Measurements from ENCODE around the gene MRPS27. TPM values are rescaled to one million over a fixed set of nuclear protein-coding genes. Genes with fewer than 3 reads are reported as not detected.
A peak's percentile ranks its signal among the peaks of the same experiment; 100 is the strongest.

MRPS27 gene
- total RNA-seq, 1 donor from 2014 or later = 28.2 TPM

DNA sequence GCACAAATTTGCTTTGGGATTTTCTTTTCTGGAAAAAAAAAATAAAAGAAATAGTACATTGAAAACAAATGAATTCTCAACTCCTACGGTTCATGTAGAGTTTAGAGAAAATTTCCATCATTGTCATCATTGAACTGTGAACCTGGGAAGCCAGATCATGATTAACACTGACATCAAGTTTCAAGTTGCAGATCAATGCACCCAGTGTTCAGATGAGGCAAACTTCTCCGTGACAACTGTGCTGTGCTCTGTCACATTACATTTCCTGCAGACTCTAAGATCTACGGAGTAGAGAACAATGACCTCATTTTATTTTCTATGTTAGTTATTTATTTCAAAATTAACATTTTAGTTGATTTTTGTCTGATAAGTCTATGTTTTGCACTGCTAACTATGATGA is 113.0 kb downstream of the MRPS27 start:
- Histone ChIP-seq H3K27ac (no peak overlapping the region), H3K9me3 (no peaks in the 10 kb centered on the region), H3K27me3 (no peaks in the 10 kb centered on the region), H3K36me3 (peaks cover 41 to 60% of the 10 kb centered on the region in 2 donors), H3K4me1 (peaks cover 0 to 17% of the 10 kb centered on the region in 2 donors), H3K4me3 (no peak overlapping the region)
- no peak for DNase-seq (ENCODE audit: low spot score in 2 of 2)
- TF ChIP-seq, protein P1, sequence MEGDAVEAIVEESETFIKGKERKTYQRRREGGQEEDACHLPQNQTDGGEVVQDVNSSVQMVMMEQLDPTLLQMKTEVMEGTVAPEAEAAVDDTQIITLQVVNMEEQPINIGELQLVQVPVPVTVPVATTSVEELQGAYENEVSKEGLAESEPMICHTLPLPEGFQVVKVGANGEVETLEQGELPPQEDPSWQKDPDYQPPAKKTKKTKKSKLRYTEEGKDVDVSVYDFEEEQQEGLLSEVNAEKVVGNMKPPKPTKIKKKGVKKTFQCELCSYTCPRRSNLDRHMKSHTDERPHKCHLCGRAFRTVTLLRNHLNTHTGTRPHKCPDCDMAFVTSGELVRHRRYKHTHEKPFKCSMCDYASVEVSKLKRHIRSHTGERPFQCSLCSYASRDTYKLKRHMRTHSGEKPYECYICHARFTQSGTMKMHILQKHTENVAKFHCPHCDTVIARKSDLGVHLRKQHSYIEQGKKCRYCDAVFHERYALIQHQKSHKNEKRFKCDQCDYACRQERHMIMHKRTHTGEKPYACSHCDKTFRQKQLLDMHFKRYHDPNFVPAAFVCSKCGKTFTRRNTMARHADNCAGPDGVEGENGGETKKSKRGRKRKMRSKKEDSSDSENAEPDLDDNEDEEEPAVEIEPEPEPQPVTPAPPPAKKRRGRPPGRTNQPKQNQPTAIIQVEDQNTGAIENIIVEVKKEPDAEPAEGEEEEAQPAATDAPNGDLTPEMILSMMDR (IDR thresholded peaks at IDR 0.05) = no peak
- intact Hi-C loops (cut with DNase I) = loop anchor here (10.0 kb wide), 1 partner anchor 422 kb away; no protein-coding TSS in a partner anchor

DNA sequence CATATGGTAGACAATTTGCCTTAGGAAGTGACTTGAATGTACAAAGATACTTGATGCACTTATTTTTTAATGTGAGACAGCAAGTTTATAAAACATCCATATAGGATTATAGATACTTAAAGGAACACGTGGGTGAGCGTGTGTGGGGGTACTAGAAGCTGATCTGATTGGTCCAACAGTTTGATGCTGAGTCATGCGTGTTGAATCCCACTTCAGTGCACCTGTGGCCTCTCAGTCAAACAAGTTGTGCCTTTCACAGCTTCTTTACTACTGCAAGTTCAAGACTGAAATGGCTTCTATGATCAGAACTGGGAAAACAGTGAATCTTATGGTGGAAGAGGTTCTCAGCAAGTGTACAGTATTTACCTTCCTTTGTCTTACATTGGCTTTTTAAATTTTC is 113.9 kb downstream of the MRPS27 start:
- DNase-seq (ENCODE audit: low spot score in 2 of 2) = no peak
- H3K4me3 ChIP-seq = no peak overlapping the region
- TF ChIP-seq, protein P1 (IDR thresholded peaks at IDR 0.05) = no peak
- H3K36me3 ChIP-seq = peaks cover 41 to 60% of the 10 kb centered on the region in 2 donors
- H3K27ac ChIP-seq = no peak overlapping the region
- peaks cover 0 to 17% of the 10 kb centered on the region in 2 donors for H3K4me1 ChIP-seq
- no peaks in the 10 kb centered on the region for H3K27me3 ChIP-seq
- no peaks in the 10 kb centered on the region for H3K9me3 ChIP-seq
- intact Hi-C loops (cut with DNase I) = loop anchor here (10.0 kb wide), 1 partner anchor 421 kb away; no protein-coding TSS in a partner anchor

DNA sequence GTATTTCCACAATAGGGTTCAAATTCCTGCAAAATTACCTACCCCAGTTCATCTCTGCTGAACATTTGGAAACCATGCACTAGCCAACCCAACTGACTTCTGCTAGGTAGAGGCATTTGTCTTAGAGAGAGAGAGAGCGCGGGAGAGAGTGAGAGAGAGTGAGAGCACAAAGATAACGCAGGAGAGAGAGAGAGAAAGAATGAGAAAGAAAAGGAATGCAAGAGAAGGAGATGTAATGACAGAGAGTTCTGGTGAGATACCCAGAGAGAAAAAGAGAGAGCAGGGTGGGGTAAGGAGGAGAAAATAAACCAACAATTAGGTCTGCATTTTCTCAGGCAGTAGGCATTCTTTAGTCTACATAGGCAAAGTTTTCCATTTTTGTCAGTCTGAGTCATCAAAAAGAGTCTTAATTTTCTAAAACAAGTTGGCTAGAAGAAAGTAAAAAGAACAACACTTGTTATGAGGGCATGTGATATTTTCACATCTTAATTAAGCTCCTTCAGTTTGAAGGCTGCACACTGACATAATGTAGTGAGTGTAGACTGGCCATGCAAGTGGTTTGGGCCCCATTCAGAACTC is 114.5 kb downstream of the MRPS27 start:
- DNase-seq (ENCODE audit: low spot score in 2 of 2) = no peak
- intact Hi-C loops (cut with DNase I) = loop anchor here (10.0 kb wide), 1 partner anchor 421 kb away; no protein-coding TSS in a partner anchor
- TF ChIP-seq, protein P1 (IDR thresholded peaks at IDR 0.05) = no peak
- Histone ChIP-seq H3K27me3 (no peaks in the 10 kb centered on the region), H3K36me3 (peaks cover 42 to 63% of the 10 kb centered on the region in 2 donors), H3K4me1 (peaks cover 0 to 11% of the 10 kb centered on the region in 2 donors), H3K9me3 (no peaks in the 10 kb centered on the region), H3K27ac (peak overlapping the region in 1 of 2 donors; percentile 48), H3K4me3 (no peak overlapping the region)

DNA sequence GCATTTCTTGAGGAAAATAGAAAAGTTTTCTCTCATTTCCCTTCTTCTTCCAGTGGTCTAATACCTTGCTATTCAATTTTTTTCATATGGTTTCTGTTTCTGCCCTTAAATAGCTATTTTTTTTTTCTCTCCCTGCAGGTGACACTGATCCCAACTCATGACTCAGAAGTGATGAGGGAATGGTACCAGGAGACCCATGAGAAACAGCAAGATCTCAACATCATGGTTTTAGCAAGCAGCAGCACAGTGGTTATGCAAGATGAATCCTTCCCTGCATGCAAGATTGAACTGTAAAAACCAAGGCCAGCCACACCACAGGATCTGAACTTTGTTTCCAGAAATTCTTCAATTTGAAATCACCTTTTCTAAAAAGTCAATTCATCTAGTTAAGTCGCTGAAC is 115.1 kb downstream of the MRPS27 start:
- Histone ChIP-seq H3K36me3 (peaks cover 47 to 68% of the 10 kb centered on the region in 2 donors), H3K4me3 (no peak overlapping the region), H3K27ac (peak overlapping the region in 1 of 2 donors; percentile 48), H3K4me1 (peaks cover 0 to 5% of the 10 kb centered on the region in 2 donors), H3K9me3 (no peaks in the 10 kb centered on the region), H3K27me3 (no peaks in the 10 kb centered on the region)
- TF ChIP-seq, protein P1 (IDR thresholded peaks at IDR 0.05) = no peak
- intact Hi-C loops (cut with DNase I) = loop anchor here (10.0 kb wide), 1 partner anchor 420 kb away; no protein-coding TSS in a partner anchor
- DNase-seq (ENCODE audit: low spot score in 2 of 2) = no peak

DNA sequence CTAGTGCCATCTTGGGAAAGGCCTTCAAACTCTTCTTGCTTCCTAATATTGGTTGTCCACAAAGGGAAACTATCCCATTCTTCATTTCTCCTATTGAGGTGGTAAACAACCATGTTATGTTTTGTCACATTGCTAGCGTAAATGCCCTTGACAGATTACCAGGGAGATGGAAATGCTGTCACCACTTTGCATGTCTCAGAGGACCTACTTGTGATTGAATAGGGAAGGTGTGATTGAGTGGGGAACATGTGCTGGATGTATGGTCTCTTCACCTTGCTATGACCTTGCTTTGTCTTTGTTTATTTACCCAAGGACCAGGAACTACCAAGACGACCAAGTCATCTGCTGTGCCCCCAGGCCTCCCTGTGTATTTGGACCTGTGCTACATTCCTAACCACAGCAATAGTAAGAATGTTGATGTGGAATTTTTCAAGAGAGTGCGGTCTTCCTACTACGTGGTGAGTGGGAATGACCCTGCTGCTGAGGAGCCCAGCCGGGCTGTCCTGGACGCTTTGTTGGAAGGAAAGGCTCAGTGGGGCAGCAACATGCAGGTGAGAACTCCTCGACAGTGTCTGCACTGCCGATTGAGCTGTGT is 116.7 kb downstream of the MRPS27 start:
- peak overlapping the region in 1 of 2 donors; percentile 43 for H3K27ac ChIP-seq

More for the DNA sequence above, 116.7 kb downstream of the MRPS27 start:
- intact Hi-C loops (cut with DNase I) = loop anchor here (10.0 kb wide), 1 partner anchor 419 kb away; no protein-coding TSS in a partner anchor
- Histone ChIP-seq H3K36me3 (peaks cover 63 to 74% of the 10 kb centered on the region in 2 donors), H3K4me3 (no peak overlapping the region), H3K27me3 (no peaks in the 10 kb centered on the region), H3K9me3 (no peaks in the 10 kb centered on the region), H3K4me1 (peaks cover 0 to 5% of the 10 kb centered on the region in 2 donors)
- no peak for DNase-seq (ENCODE audit: low spot score in 2 of 2)
- TF ChIP-seq, protein P1 (IDR thresholded peaks at IDR 0.05) = no peak

Measured in ascending aorta (tissue), 2 donors.